GM23338 (cell line): ENCODE results near the gene AIFM2.

ENCODE experiments used
- CREB1 ChIP-seq: fragments of 250-450 bp; sonication (Bioruptor Pico); IDR thresholded peaks from 2 replicates; pipeline ENCODE4 v1.5.0; 2020; ENCODE audit warnings: low read depth, mild to moderate bottlenecking, moderate library complexity
- EZH2 ChIP-seq: fragments of 200-600 bp; sonication (generic); IDR thresholded peaks from one replicate; pipeline ENCODE4 v1.8.0; 2017; ENCODE audit warnings: antibody characterized with exemption, mild to moderate bottlenecking, low read depth; ENCODE audit not compliant: unreplicated experiment
- EZH2phosphoT487 ChIP-seq: fragments of 200-600 bp; sonication (generic); IDR thresholded peaks from one replicate; pipeline ENCODE4 v1.8.1; 2018; ENCODE audit warnings: antibody characterized with exemption; ENCODE audit not compliant: unreplicated experiment
- JUNB ChIP-seq: IDR thresholded peaks from one replicate; pipeline ENCODE4 v1.6.1; 2016; ENCODE audit warnings: antibody characterized with exemption; ENCODE audit not compliant: unreplicated experiment
- NANOG ChIP-seq: IDR thresholded peaks from 2 replicates; pipeline ENCODE4 v1.6.1; 2016; ENCODE audit warnings: antibody characterized with exemption, borderline replicate concordance
- POLR2AphosphoS5 ChIP-seq: IDR thresholded peaks from 2 replicates; pipeline ENCODE4 v1.6.1; 2016; ENCODE audit warnings: antibody characterized with exemption, low read depth
- REST ChIP-seq: IDR thresholded peaks from one replicate; pipeline ENCODE4 v1.6.1; 2018; ENCODE audit warnings: antibody characterized with exemption; ENCODE audit not compliant: unreplicated experiment
- STAT1 ChIP-seq: IDR thresholded peaks from one replicate; pipeline ENCODE4 v1.6.1; 2016; ENCODE audit warnings: antibody characterized with exemption; ENCODE audit not compliant: unreplicated experiment
- TF ChIP-seq, protein P1 (sequence below), 2 experiments: fragments of 200-600 bp in 1 of 2; sonication (generic) in 1 of 2; conservative IDR thresholded peaks; 2 replicates each; pipeline versions ENCODE4 v1.5.1 to v1.6.1; 2016 to 2017; ENCODE audit warnings: antibody characterized with exemption in 2 of 2, low read depth in 2 of 2, mild to moderate bottlenecking in 2 of 2, moderate library complexity in 1 of 2

DNA sequence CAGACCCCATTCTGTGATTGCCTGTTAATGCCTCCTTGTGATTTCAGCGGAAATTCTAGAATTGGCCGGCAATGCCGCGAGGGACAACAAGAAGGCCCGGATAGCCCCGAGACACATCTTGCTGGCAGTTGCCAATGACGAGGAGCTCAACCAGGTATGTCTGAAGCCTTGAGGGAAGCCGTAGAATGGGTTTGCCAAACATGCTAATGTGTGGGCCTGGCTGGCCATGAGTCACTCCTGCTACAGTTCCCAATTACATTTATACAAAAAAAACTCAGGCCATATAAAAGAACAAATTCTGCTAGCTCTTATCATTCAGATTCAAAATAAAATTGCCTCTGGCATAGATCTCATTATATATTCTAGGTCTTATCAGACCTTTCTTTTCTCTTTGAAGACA, 42.6 kb downstream of the AIFM2 start:
- TF ChIP-seq, protein P1, sequence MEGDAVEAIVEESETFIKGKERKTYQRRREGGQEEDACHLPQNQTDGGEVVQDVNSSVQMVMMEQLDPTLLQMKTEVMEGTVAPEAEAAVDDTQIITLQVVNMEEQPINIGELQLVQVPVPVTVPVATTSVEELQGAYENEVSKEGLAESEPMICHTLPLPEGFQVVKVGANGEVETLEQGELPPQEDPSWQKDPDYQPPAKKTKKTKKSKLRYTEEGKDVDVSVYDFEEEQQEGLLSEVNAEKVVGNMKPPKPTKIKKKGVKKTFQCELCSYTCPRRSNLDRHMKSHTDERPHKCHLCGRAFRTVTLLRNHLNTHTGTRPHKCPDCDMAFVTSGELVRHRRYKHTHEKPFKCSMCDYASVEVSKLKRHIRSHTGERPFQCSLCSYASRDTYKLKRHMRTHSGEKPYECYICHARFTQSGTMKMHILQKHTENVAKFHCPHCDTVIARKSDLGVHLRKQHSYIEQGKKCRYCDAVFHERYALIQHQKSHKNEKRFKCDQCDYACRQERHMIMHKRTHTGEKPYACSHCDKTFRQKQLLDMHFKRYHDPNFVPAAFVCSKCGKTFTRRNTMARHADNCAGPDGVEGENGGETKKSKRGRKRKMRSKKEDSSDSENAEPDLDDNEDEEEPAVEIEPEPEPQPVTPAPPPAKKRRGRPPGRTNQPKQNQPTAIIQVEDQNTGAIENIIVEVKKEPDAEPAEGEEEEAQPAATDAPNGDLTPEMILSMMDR (conservative IDR thresholded peaks at IDR 0.05; ENCODE audit: low read depth in 2 of 2) = no peak
- TF ChIP-seq POLR2AphosphoS5 = no peak
- no peak for TF ChIP-seq EZH2
- TF ChIP-seq EZH2phosphoT487 = no peak
- TF ChIP-seq NANOG = no peak
- TF ChIP-seq STAT1 = no peak
- TF ChIP-seq REST = no peak
- no peak for TF ChIP-seq JUNB
- no peak for TF ChIP-seq CREB1 (CRISPR knock-in tag)
